NCI-H1694 treated with DMSO at 0.1 percent for 48 hours (cell line): ENCODE results near the gene SUGP2.

Experiments used
- DNase-seq: peaks from one replicate; lab custom pipeline; 2025; lab: John Stamatoyannopoulos, UW

The SUGP2 gene

GRCh38 chr19:19033426-19034203, at the start of gene SUGP2, which contains the start of gene ARMC6:
Gene SUGP2, minus strand, starts transcription at chr19:19033517. Its CDS starts 2,446 bp downstream, at chr19:19031071.
Gene ARMC6, plus strand, starts transcription at chr19:19033603. Its CDS starts 607 bp downstream, at chr19:19034210.
- DNase-seq: peak; percentile 89

GRCh38 chr19:19081642-19082151, 48.4 kb upstream of the SUGP2 start:
- DNase-seq: no peak

GRCh38 chr19:19079571-19079970, 46.3 kb upstream of the SUGP2 start:
- DNase-seq: no peak

GRCh38 chr19:19078801-19079200, 45.5 kb upstream of the SUGP2 start:
- DNase-seq: no peak

- no peak for DNase-seq
Measured at GRCh38 chr19:19077103-19077502, 43.8 kb upstream of the SUGP2 start.

GRCh38 chr19:19076476-19076875, 43.2 kb upstream of the SUGP2 start:
- DNase-seq: no peak

GRCh38 chr19:19075126-19075525, 41.8 kb upstream of the SUGP2 start:
- DNase-seq: no peak

- DNase-seq: no peak
Measured at GRCh38 chr19:19074196-19074882, 41.0 kb upstream of the SUGP2 start.

GRCh38 chr19:19071897-19072296, 38.6 kb upstream of the SUGP2 start:
- DNase-seq: no peak

- DNase-seq: no peak
Measured at GRCh38 chr19:19068659-19069654, 35.6 kb upstream of the SUGP2 start.

- peak; percentile 41 for DNase-seq
Measured at GRCh38 chr19:19067276-19068072, 34.2 kb upstream of the SUGP2 start.

- no peak for DNase-seq
Measured at GRCh38 chr19:19064811-19065745, 31.8 kb upstream of the SUGP2 start.

GRCh38 chr19:19064098-19064722, 30.9 kb upstream of the SUGP2 start:
- DNase-seq: peak; percentile 61

- DNase-seq: peak; percentile 99
Measured at GRCh38 chr19:19063183-19064097, 30.1 kb upstream of the SUGP2 start, which contains the start of gene SLC25A42. Gene SLC25A42, plus strand, starts transcription at chr19:19063994. Its CDS starts 32,131 bp downstream, at chr19:19096125.

- DNase-seq: no peak
Measured at GRCh38 chr19:19062454-19063182, 29.3 kb upstream of the SUGP2 start.

- no peak for DNase-seq
Measured at GRCh38 chr19:19061506-19061905, 28.2 kb upstream of the SUGP2 start.

- no peak for DNase-seq
Measured at GRCh38 chr19:19059837-19060611, 26.7 kb upstream of the SUGP2 start.
